A549 (cell line): ENCODE results near the gene SYNPR. TPM values are rescaled to one million over a fixed set of nuclear protein-coding genes. Genes with fewer than 3 reads are reported as not detected.

Experiments used
- ATAC-seq, 2 experiments: fragments of 200-7000 bp in 1 of 2; fragments of >200 bp in 1 of 2; cut with Nextera tagmentation in 1 of 2; cut with Tn5 transposase in 1 of 2; 3 replicates each; pipeline versions ENCODE4 v1.8.0 to v1.9.1; 2018 to 2020; ENCODE audit warnings: mild to moderate bottlenecking in 1 of 2, moderate library complexity in 1 of 2
- CTCF ChIA-PET: fragments of 300-600 bp; sonication (Branson Sonifier 250); formaldehyde crosslinking; extraction: SDS; loops from one replicate; lab custom pipeline; 2021; ENCODE audit warnings: antibody characterized with exemption, inconsistent platforms; lab: Yijun Ruan, JAX
- POLR2A ChIA-PET: fragments of 350-600 bp; formaldehyde crosslinking; extraction: SDS; loops from one replicate; lab custom pipeline; 2021; ENCODE audit warnings: antibody characterized with exemption, inconsistent platforms; lab: Yijun Ruan, JAX
- DNase-seq, 2 experiments: peaks; one replicate each; pipeline versions ENCODE4 v3.0.0 to v3.0.0-alpha.2; 2011 to 2016; ENCODE audit warnings: low read depth in 1 of 2, low spot score in 1 of 2
- FAIRE-seq: peaks from 2 replicates; lab custom pipeline; 2011; peaks lifted over from hg19 to GRCh38; lab: Jason Lieb, UNC
- H3K27ac ChIP-seq, 2 experiments: fragments of >200 bp; sonication (Bioruptor Twin); formaldehyde crosslinking; 3 replicates each; pipeline ENCODE4 v1.5.1; 2016 to 2017
- H3K4me1 ChIP-seq: fragments of >200 bp; sonication (Bioruptor Twin); formaldehyde crosslinking; 3 replicates; pipeline ENCODE4 v1.6.1; 2016
- H3K4me2 ChIP-seq: fragments of >200 bp; sonication (Bioruptor Twin); formaldehyde crosslinking; 3 replicates; pipeline ENCODE4 v1.6.1; 2016
- H3K4me3 ChIP-seq: fragments of >200 bp; sonication (Bioruptor Twin); formaldehyde crosslinking; 3 replicates; pipeline ENCODE4 v1.5.1; 2016
- H3K9me3 ChIP-seq: fragments of >200 bp; sonication (Bioruptor Twin); formaldehyde crosslinking; 3 replicates; pipeline ENCODE4 v1.6.1; 2016
- BHLHE40 ChIP-seq: IDR thresholded peaks from 2 replicates; pipeline ENCODE4 v1.6.1; 2012; ENCODE audit warnings: low read depth, low read length, inconsistent platforms
- CBX2 ChIP-seq: fragments of 200-600 bp; sonication (generic); IDR thresholded peaks from 2 replicates; pipeline ENCODE4 v1.6.1; 2016; ENCODE audit warnings: low read depth, mild to moderate bottlenecking, borderline replicate concordance
- CEBPB ChIP-seq, 2 experiments: fragments of >200 bp in 1 of 2; sonication (Bioruptor Twin) in 1 of 2; formaldehyde crosslinking in 1 of 2; IDR thresholded peaks; 2 replicates each; pipeline ENCODE4 v1.6.1; 2012 to 2016
- CHD2 ChIP-seq: fragments of 150-350 bp; IDR thresholded peaks from 2 replicates; pipeline ENCODE4 v1.6.1; 2014; ENCODE audit warnings: low read length; ENCODE audit not compliant: partially characterized antibody
- FOXS1 ChIP-seq: fragments of 250-450 bp; sonication (Bioruptor Pico); IDR thresholded peaks from 2 replicates; pipeline ENCODE4 v1.5.0; 2020; ENCODE audit warnings: mild to moderate bottlenecking, moderate library complexity
- GATA3 ChIP-seq: IDR thresholded peaks from 2 replicates; pipeline ENCODE4 v1.6.1; 2012; ENCODE audit warnings: borderline replicate concordance
- HDAC2 ChIP-seq: fragments of 200-600 bp; sonication (generic); IDR thresholded peaks from 2 replicates; pipeline ENCODE4 v1.6.1; 2016
- HOXA7 ChIP-seq: fragments of 250-450 bp; sonication (Bioruptor Pico); IDR thresholded peaks from 2 replicates; pipeline ENCODE4 v1.5.0; 2020; ENCODE audit warnings: mild to moderate bottlenecking, moderate library complexity
- HOXB5 ChIP-seq: fragments of 250-450 bp; sonication (Bioruptor Pico); IDR thresholded peaks from 2 replicates; pipeline ENCODE4 v1.5.0; 2020; ENCODE audit warnings: mild to moderate bottlenecking, moderate library complexity
- JUN ChIP-seq, 2 experiments: fragments of >200 bp; sonication (Bioruptor Twin); formaldehyde crosslinking; IDR thresholded peaks; 2 replicates in 1 of 2; 3 replicates in 1 of 2; pipeline ENCODE4 v1.6.1; 2016 to 2017
- KDM5A ChIP-seq: fragments of 200-600 bp; sonication (generic); IDR thresholded peaks from 2 replicates; pipeline ENCODE4 v1.6.1; 2016; ENCODE audit warnings: antibody characterized with exemption, mild to moderate bottlenecking
- MAFK ChIP-seq: fragments of 450-650 bp; IDR thresholded peaks from 2 replicates; pipeline ENCODE4 v1.6.1; 2014; ENCODE audit not compliant: partially characterized antibody
- MAZ ChIP-seq: fragments of 150-350 bp; IDR thresholded peaks from 2 replicates; pipeline ENCODE4 v1.6.1; 2014; ENCODE audit warnings: antibody characterized with exemption, low read depth, low read length, borderline replicate concordance
- NFE2L2 ChIP-seq: fragments of 150-350 bp; conservative IDR thresholded peaks from 2 replicates; pipeline ENCODE4 v1.6.1; 2014; ENCODE audit warnings: low read length
- NR3C1 ChIP-seq: fragments of >200 bp; sonication (Bioruptor Twin); formaldehyde crosslinking; IDR thresholded peaks from 3 replicates; pipeline ENCODE4 v1.6.1; 2017
- POLR2A ChIP-seq: IDR thresholded peaks from 2 replicates; pipeline ENCODE4 v1.6.1; 2012; ENCODE audit warnings: mild to moderate bottlenecking, low read length
- POLR2AphosphoS2 ChIP-seq: conservative IDR thresholded peaks from 2 replicates; pipeline ENCODE4 v1.6.1; 2012; ENCODE audit warnings: low read length, improper control_type of control experiment, inconsistent platforms
- RAD21 ChIP-seq, 2 experiments: fragments of >200 bp in 1 of 2; sonication (Bioruptor Twin) in 1 of 2; formaldehyde crosslinking in 1 of 2; IDR thresholded peaks in 1 of 2; conservative IDR thresholded peaks in 1 of 2; 2 replicates in 1 of 2; 3 replicates in 1 of 2; pipeline ENCODE4 v1.6.1; 2012 to 2018; ENCODE audit warnings: inconsistent platforms in 1 of 2
- RARB ChIP-seq: fragments of 250-450 bp; sonication (Bioruptor Pico); IDR thresholded peaks from 2 replicates; pipeline ENCODE4 v1.8.0; 2021; ENCODE audit warnings: mild to moderate bottlenecking, moderate library complexity
- RCOR1 ChIP-seq: fragments of 150-350 bp; IDR thresholded peaks from 2 replicates; pipeline ENCODE4 v1.6.1; 2014; ENCODE audit warnings: antibody characterized with exemption, low read length, low read depth
- RFX5 ChIP-seq: fragments of 450-650 bp; IDR thresholded peaks from 2 replicates; pipeline ENCODE4 v1.7.1; 2014; ENCODE audit warnings: antibody characterized with exemption, mild to moderate bottlenecking, moderate library complexity
- TP53 ChIP-seq: fragments of 250-450 bp; sonication (Bioruptor Pico); IDR thresholded peaks from 2 replicates; pipeline ENCODE4 v1.5.0; 2021; ENCODE audit warnings: mild to moderate bottlenecking, moderate library complexity
- ZSCAN20 ChIP-seq: fragments of 250-450 bp; sonication (Bioruptor Pico); IDR thresholded peaks from 2 replicates; pipeline ENCODE4 v1.8.0; 2022; ENCODE audit warnings: mild to moderate bottlenecking, moderate library complexity
- WGBS: methylation state at CpG from one replicate; pipeline ENCODE4 v1.1.6; 2017; ENCODE audit errors: missing lambda C conversion rate; 5-methylcytosine and 5-hydroxymethylcytosine counted together
- polyA plus RNA-seq, 4 experiments: library from polyadenylated mRNA; depleted of rRNA in 3 of 4; stranded (reverse); fragments of >200 nt; fragmentation: RNase III in 1 of 4; extraction: RNeasy Plus Mini Kit Qiagen cat#74134 plus additional on column Dnase treatment in 1 of 4; gene quantifications; 2 replicates in 3 of 4; 3 replicates in 1 of 4; pipeline ENCODE4 v1.2.3, GENCODE V29; 2011 to 2017
- TF ChIP-seq, protein P1 (sequence below): fragments of 150-350 bp; IDR thresholded peaks from 2 replicates; pipeline ENCODE4 v1.6.1; 2014; ENCODE audit warnings: low read depth, mild to moderate bottlenecking, low read length
- TF ChIP-seq, protein P2 (sequence below): IDR thresholded peaks from 2 replicates; pipeline ENCODE4 v1.6.1; 2012; ENCODE audit warnings: low read depth, borderline replicate concordance
- TF ChIP-seq, protein P3 (sequence below): fragments of >200 bp; sonication (Bioruptor Twin); formaldehyde crosslinking; IDR thresholded peaks from 3 replicates; pipeline ENCODE4 v1.6.1; 2016
- TF ChIP-seq, protein P4 (sequence below): IDR thresholded peaks from 2 replicates; pipeline ENCODE4 v1.6.1; 2012
- TF ChIP-seq, protein P5 (sequence below): fragments of >200 bp; sonication (Bioruptor Twin); formaldehyde crosslinking; IDR thresholded peaks from 2 replicates; pipeline ENCODE4 v1.6.1; 2016

Gene SYNPR
- polyA plus RNA-seq, 2 of the 4 experiments (the other 2 are of a cell fraction), result not detected

DNA sequence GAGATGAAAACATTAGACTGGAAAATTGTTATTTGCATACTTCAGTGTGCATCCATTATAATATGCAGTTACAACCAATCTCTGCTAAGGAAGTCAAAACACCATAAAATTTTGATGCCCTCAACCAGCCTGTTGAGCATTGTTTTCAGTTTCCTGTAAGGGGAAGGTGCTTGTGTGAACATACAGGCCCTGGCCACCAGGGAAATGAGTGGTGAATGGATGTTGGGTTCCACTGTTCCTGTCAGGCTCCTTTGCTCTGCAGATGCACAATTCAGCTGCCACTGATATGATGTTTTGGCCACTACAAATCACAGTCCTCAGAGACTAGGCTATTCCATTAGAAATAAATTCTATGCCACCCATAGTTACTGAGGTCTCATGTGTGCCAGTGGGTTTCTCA is 184.6 kb downstream of the SYNPR start:
- ChIA-PET CTCF (no interaction called here), POLR2A (no interaction called here)
- no peak for DNase-seq
- H3K4me3 ChIP-seq, result no peak overlapping the region
- no peak overlapping the region for H3K4me2 ChIP-seq
- H3K4me1 ChIP-seq, result no peaks in the 10 kb centered on the region
- no peak for ATAC-seq
- no peak for FAIRE-seq
- TF ChIP-seq RCOR1 (no peak), NR3C1 (no peak), POLR2A (no peak), FOXS1 (CRISPR knock-in tag) (no peak)
- no peak overlapping the region for H3K27ac ChIP-seq
- no peaks in the 10 kb centered on the region for H3K9me3 ChIP-seq

DNA sequence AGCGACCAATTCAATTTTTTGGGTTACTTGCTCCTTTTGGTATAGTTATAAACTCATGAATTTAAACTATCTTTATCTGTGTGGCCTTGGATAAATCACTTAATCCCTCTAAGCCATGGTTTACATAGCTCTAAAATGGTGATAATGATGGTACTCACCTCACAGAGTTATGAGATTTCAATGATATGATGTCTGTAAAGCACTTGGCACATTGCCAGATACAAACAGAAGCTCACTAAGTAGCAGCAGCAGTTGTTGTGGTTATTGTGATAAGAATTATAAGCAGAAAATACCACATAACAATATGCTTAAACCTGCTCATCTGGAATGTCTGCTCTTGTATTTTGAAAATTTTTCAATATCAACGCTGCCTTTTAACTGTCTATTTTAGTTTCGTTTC is 189.3 kb downstream of the SYNPR start:
- POLR2A ChIA-PET, result no interaction called here
- no peak for DNase-seq
- no peaks in the 10 kb centered on the region for H3K9me3 ChIP-seq
- TF ChIP-seq ZSCAN20 (CRISPR knock-in tag), result no peak
- TF ChIP-seq, protein P1, sequence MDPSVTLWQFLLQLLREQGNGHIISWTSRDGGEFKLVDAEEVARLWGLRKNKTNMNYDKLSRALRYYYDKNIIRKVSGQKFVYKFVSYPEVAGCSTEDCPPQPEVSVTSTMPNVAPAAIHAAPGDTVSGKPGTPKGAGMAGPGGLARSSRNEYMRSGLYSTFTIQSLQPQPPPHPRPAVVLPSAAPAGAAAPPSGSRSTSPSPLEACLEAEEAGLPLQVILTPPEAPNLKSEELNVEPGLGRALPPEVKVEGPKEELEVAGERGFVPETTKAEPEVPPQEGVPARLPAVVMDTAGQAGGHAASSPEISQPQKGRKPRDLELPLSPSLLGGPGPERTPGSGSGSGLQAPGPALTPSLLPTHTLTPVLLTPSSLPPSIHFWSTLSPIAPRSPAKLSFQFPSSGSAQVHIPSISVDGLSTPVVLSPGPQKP, result no peak
- TF ChIP-seq CHD2, result no peak
- TF ChIP-seq JUN (IDR thresholded peaks at IDR 0.05), result no peak
- no peak for TF ChIP-seq RFX5
- no peak for TF ChIP-seq BHLHE40
- TF ChIP-seq, protein P2, sequence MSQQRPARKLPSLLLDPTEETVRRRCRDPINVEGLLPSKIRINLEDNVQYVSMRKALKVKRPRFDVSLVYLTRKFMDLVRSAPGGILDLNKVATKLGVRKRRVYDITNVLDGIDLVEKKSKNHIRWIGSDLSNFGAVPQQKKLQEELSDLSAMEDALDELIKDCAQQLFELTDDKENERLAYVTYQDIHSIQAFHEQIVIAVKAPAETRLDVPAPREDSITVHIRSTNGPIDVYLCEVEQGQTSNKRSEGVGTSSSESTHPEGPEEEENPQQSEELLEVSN, result no peak
- TF ChIP-seq CBX2, result no peak
- TF ChIP-seq, all 56 proteins: peak for 0
- Histone ChIP-seq H3K4me3 (no peak overlapping the region), H3K4me1 (no peaks in the 10 kb centered on the region), H3K4me2 (no peak overlapping the region), H3K27ac (no peak overlapping the region)
- FAIRE-seq (no peak), ATAC-seq (no peak)
- WGBS, result 12% methylated on average over 3 of the region's 3 CpGs
- CTCF ChIA-PET, result no interaction called here

DNA sequence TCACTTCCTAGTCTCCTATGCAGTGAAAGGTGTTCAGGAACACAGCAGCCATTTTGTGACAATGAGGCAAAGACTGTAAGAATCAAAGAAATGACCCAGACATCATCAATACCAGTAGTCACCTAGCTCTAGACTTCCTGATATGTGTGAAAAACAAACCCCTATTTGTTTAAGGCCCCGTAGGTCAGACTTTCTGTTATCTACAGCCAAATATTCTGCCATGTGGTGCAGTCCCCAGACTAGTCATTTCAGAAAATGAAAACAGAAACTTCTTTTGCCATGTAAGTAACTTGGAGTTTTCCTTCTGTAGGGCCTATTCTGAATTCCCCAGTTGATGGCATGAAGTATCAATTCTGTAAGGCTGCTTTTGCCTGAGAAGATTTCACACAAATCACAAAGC is 192.6 kb downstream of the SYNPR start:
- no peak overlapping the region for H3K4me2 ChIP-seq
- 0% methylated on average over 1 of the region's 1 CpG for whole genome bisulfite sequencing
- H3K4me1 ChIP-seq, result no peaks in the 10 kb centered on the region
- no peak overlapping the region for H3K4me3 ChIP-seq
- H3K27ac ChIP-seq, result no peak overlapping the region
- no peak for TF ChIP-seq MAFK
- TF ChIP-seq GATA3, result no peak
- TF ChIP-seq, protein P3, sequence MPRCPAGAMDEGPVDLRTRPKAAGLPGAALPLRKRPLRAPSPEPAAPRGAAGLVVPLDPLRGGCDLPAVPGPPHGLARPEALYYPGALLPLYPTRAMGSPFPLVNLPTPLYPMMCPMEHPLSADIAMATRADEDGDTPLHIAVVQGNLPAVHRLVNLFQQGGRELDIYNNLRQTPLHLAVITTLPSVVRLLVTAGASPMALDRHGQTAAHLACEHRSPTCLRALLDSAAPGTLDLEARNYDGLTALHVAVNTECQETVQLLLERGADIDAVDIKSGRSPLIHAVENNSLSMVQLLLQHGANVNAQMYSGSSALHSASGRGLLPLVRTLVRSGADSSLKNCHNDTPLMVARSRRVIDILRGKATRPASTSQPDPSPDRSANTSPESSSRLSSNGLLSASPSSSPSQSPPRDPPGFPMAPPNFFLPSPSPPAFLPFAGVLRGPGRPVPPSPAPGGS, result no peak
- no peak for TF ChIP-seq NFE2L2
- no peak for FAIRE-seq
- ChIA-PET POLR2A (no interaction called here), CTCF (no interaction called here)
- ATAC-seq, result no peak
- no peaks in the 10 kb centered on the region for H3K9me3 ChIP-seq
- DNase-seq, result no peak

DNA sequence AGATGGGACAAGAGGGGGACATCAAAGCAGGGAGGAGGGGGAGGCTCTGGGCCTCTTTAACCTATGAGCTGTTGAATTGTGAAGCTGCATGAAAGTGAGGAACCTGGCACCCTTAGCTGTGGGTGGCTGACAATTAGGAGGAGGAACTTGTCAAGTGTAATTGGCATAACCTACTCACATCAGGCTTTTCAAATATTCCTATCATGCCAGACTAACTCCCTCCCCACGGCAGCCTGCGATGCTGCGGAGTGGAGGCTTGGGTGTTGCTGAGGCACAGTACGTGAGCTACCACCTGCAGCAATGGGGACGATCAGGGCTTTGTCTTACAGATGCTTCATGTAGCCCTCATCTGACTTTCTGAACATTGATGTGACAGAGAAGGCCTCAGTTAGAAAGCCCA is 193.7 kb downstream of the SYNPR start:
- Histone ChIP-seq H3K4me3 (no peak overlapping the region), H3K27ac (no peak overlapping the region), H3K4me1 (no peaks in the 10 kb centered on the region), H3K4me2 (no peak overlapping the region), H3K9me3 (no peaks in the 10 kb centered on the region)
- DNase-seq, result no peak
- no peak for ATAC-seq
- POLR2A ChIA-PET, result no interaction called here
- TF ChIP-seq KDM5A (no peak), RAD21 (conservative IDR thresholded peaks at IDR 0.05 in 1 of 2, IDR thresholded peaks at IDR 0.05 in 1 of 2) (no peak), TP53 (CRISPR knock-in tag) (no peak), HOXB5 (no peak), CEBPB (IDR thresholded peaks at IDR 0.05) (no peak), POLR2A (no peak), POLR2AphosphoS2 (no peak), MAZ (no peak), JUN (IDR thresholded peaks at IDR 0.05) (no peak), NR3C1 (no peak), RARB (CRISPR knock-in tag) (no peak), HOXA7 (CRISPR knock-in tag) (no peak), HDAC2 (no peak), GATA3 (no peak)
- TF ChIP-seq, protein P4, sequence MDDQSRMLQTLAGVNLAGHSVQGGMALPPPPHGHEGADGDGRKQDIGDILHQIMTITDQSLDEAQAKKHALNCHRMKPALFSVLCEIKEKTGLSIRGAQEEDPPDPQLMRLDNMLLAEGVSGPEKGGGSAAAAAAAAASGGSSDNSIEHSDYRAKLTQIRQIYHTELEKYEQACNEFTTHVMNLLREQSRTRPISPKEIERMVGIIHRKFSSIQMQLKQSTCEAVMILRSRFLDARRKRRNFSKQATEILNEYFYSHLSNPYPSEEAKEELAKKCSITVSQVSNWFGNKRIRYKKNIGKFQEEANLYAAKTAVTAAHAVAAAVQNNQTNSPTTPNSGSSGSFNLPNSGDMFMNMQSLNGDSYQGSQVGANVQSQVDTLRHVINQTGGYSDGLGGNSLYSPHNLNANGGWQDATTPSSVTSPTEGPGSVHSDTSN, result no peak
- TF ChIP-seq, protein P5, sequence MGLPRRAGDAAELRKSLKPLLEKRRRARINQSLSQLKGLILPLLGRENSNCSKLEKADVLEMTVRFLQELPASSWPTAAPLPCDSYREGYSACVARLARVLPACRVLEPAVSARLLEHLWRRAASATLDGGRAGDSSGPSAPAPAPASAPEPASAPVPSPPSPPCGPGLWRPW, result no peak
- no peak for FAIRE-seq
- 49% methylated on average over 5 of the region's 5 CpGs for WGBS
- CTCF ChIA-PET, result no interaction called here
